Rectal smooth muscle tissue (tissue), 1 donor: ENCODE results near the gene FANCG.

Source experiments
- H3K27ac ChIP-seq: one replicate; pipeline ENCODE4 v1.7.0; 2013; ENCODE audit warnings: low read depth, low read length, inconsistent platforms
- H3K27me3 ChIP-seq: one replicate; pipeline ENCODE4 v1.7.0; 2013; ENCODE audit warnings: low read length; ENCODE audit not compliant: control insufficient read depth, insufficient read depth
- H3K36me3 ChIP-seq: one replicate; pipeline ENCODE4 v1.7.0; 2013; ENCODE audit warnings: low read length; ENCODE audit not compliant: control insufficient read depth, insufficient read depth
- H3K4me1 ChIP-seq: one replicate; pipeline ENCODE4 v1.7.0; 2013; ENCODE audit warnings: low read length; ENCODE audit not compliant: control insufficient read depth, insufficient read depth
- H3K4me3 ChIP-seq: one replicate; pipeline ENCODE4 v1.7.0; 2013; ENCODE audit warnings: low read length
- H3K9ac ChIP-seq: one replicate; pipeline ENCODE4 v1.7.0; 2013; ENCODE audit warnings: low read length

FANCG gene

GRCh38 chr9:35096035-35096849 lies 16.5 kb upstream of the FANCG start, which contains the start of gene PIGO:
Gene PIGO (minus strand): TSS chr9:35096591. CDS start chr9:35095565, 1,026 bp downstream.
- Histone ChIP-seq H3K9ac (peak within 1 kb of the TSS; percentile 96), H3K36me3 (peaks cover 20% of the 10 kb centered on the region), H3K4me3 (peak within 1 kb of the TSS; percentile 95), H3K27ac (peak within 1 kb of the TSS; percentile 94), H3K4me1 (no peaks in the 10 kb centered on the region), H3K27me3 (no peaks in the 10 kb centered on the region)

DNA sequence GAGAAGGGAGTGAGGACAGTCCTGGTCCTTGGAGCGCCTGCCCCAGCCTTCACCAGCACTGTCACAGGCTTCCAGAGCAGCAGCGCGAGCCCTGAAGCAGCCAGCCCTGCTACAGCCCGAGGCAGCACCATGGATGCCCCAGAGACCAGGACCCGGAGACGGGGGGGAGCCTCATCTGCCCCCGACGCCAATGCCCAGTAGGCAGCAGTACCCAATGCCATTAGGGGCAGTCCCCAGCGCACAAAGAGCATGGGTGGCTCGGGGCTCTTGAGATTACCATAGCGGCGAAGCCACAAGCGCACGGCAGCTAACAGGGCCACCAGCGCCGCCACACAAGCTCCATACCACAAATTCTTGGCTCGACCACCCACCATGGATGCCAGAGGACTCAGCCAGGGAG lies 11.8 kb upstream of the FANCG start:
- Histone ChIP-seq H3K9ac (no peak overlapping the region), H3K27me3 (no peaks in the 10 kb centered on the region), H3K4me3 (no peak overlapping the region), H3K27ac (no peak overlapping the region), H3K36me3 (peaks cover 36% of the 10 kb centered on the region), H3K4me1 (no peaks in the 10 kb centered on the region)

- H3K4me1 ChIP-seq, result no peaks in the 10 kb centered on the region
- no peak overlapping the region for H3K27ac ChIP-seq
- H3K36me3 ChIP-seq, result peaks cover 36% of the 10 kb centered on the region
- no peak overlapping the region for H3K4me3 ChIP-seq
- no peaks in the 10 kb centered on the region for H3K27me3 ChIP-seq
- H3K9ac ChIP-seq, result no peak overlapping the region
These were observed 9.7 kb upstream of the FANCG start for GRCh38 chr9:35089434-35089833.

DNA sequence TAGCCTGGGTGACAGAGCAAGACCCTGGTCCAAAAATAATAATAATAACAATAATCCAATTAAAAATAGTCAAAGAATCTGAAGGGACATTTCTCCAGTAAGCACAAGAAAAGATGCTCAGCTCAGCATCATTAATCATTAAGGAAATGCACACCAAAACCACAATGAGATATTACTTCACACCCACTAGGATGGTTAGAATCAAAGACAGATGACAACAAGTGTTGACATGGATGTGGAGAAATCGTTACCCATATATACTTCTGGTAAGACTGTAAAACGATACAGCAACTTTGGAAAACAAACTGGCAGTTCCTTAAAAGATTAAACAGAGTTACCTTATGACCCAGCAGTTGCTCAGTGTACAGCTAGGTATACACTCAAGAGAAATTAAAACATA lies 5.3 kb upstream of the FANCG start:
- H3K4me3 ChIP-seq, result no peak overlapping the region
- no peak overlapping the region for H3K9ac ChIP-seq
- H3K27me3 ChIP-seq, result no peaks in the 10 kb centered on the region
- no peaks in the 10 kb centered on the region for H3K4me1 ChIP-seq
- H3K27ac ChIP-seq, result no peak overlapping the region
- peaks cover 21% of the 10 kb centered on the region for H3K36me3 ChIP-seq

DNA sequence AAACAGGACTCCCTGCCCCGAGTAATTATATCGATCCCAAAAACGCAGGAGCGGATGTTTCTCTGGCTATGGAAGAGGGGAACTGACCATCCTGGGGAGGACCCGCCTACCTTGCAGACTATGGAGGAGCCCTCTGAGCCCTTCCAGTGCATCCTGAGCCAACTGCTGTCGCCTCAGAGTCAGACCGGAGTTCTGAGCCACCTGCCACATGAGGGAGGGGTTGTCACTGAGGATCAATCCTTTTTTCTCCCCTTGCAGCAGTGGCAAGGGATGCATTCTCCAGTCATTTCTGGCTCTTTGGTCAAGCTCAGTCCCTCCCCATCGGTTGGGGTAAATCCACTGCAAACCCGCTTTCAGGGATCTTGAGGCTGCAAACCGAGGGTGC lies 709 bp downstream of the FANCG start:
- Histone ChIP-seq H3K4me3 (peak overlapping the region; percentile 90), H3K4me1 (peaks cover 7% of the 10 kb centered on the region), H3K27me3 (no peaks in the 10 kb centered on the region)

DNA sequence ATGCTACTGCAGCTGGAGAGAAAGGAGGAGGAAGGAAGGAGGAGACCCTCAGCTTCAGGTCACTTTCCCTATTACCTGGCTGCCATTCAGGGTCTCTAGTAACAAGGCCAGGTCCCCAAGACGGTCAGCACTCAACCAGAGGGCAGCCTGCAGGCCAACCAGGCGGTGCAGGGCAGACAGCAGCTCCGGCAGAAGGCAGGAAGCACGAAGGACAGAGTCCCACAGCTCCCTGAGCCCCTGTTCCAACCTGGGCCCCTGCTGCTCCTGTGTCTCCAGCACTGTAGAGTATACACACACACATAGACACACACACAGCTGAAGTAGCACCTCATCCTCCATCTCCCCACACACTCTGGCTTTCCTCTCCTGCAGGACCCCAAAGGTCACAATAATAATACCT lies 1.7 kb downstream of the FANCG start:
- Histone ChIP-seq H3K36me3 (peaks cover 2% of the 10 kb centered on the region), H3K27me3 (no peaks in the 10 kb centered on the region), H3K9ac (no peak overlapping the region), H3K27ac (no peak overlapping the region), H3K4me3 (no peak overlapping the region), H3K4me1 (peaks cover 7% of the 10 kb centered on the region)

More for the DNA sequence above, 709 bp downstream of the FANCG start:
- peak overlapping the region; percentile 59 for H3K27ac ChIP-seq
- peak overlapping the region; percentile 12 for H3K9ac ChIP-seq
- peaks cover 2% of the 10 kb centered on the region for H3K36me3 ChIP-seq

- Histone ChIP-seq H3K36me3 (peaks cover 2% of the 10 kb centered on the region), H3K4me3 (no peak overlapping the region), H3K27me3 (no peaks in the 10 kb centered on the region), H3K4me1 (peaks cover 7% of the 10 kb centered on the region), H3K9ac (no peak overlapping the region), H3K27ac (no peak overlapping the region)
These were observed 2.9 kb downstream of the FANCG start for GRCh38 chr9:35076848-35077247.

GRCh38 chr9:35075358-35075757 lies 4.4 kb downstream of the FANCG start:
- Histone ChIP-seq H3K36me3 (peaks cover 2% of the 10 kb centered on the region), H3K27me3 (no peaks in the 10 kb centered on the region), H3K4me1 (peaks cover 15% of the 10 kb centered on the region), H3K9ac (no peak overlapping the region), H3K4me3 (no peak overlapping the region), H3K27ac (no peak overlapping the region)

- Histone ChIP-seq H3K27me3 (no peaks in the 10 kb centered on the region), H3K9ac (no peak overlapping the region), H3K36me3 (peaks cover 2% of the 10 kb centered on the region), H3K27ac (no peak overlapping the region), H3K4me1 (peaks cover 18% of the 10 kb centered on the region), H3K4me3 (no peak overlapping the region)
These were observed 5.0 kb downstream of the FANCG start for GRCh38 chr9:35074791-35075190.

DNA sequence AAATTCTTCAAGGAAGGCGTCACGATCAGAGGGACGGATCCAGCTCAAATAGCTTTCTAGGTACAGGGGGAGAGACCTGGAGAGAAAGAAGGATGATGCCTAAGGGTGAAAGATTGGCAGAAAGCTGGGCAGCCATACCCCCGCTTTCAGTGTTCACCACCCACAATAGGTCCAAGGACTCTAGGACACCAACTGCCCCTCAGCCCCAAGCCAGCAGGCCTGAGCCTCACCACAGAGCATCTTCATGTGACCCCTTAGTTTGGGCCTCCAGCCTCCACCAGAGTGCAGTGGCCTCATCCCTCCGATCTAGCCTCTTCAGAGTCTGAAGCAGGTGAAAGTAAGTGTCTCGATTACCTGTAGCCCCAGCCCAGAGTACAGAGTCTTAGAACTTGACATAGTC lies 5.6 kb downstream of the FANCG start:
- no peak overlapping the region for H3K27ac ChIP-seq
- no peak overlapping the region for H3K4me3 ChIP-seq
- H3K27me3 ChIP-seq, result no peaks in the 10 kb centered on the region
- H3K9ac ChIP-seq, result no peak overlapping the region
- H3K36me3 ChIP-seq, result peaks cover 2% of the 10 kb centered on the region
- H3K4me1 ChIP-seq, result peaks cover 18% of the 10 kb centered on the region

- Histone ChIP-seq H3K9ac (no peak overlapping the region), H3K4me1 (peaks cover 16% of the 10 kb centered on the region), H3K4me3 (no peak overlapping the region), H3K36me3 (peaks cover 2% of the 10 kb centered on the region), H3K27me3 (no peaks in the 10 kb centered on the region), H3K27ac (peak overlapping the region; percentile 71)
These were observed 6.5 kb downstream of the FANCG start for GRCh38 chr9:35073279-35073612.

DNA sequence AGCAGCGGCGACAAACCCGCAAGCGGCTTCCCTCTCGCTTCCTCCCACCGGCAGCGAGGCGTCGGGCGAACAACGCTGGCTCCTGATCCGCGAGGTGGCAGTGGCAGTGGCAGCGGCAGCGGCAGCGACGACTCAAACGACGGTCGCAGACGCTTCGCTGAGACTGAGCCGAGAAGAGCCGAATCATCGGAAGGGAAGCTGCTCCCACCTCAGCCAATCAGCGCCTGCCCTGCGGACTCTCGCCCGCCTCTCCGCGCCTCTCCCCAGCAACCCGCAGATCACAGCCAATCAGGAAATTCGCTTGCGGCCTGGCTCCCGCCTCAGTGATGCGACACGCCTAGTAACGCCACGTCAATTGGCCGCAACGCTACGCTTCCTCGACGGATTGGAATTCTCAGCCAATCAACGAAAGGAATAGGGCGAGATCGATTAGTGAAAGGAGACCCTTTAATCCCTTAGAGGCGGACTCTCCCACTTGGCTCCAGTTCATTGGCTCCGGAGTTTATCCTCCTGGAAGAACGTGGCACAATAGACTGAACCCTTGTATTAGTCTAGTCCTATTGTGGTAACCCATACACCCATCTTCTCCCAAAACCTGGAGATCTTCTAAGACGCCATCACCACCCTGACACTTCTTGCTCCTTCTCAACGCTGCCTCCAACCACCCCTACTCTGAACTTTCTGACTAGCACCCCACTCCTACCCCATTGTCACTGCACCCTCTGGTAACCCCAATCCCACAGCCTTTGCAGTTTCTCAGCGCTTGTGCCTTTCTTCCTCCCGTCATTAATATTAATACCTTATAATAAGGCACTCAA lies 7.1 kb downstream of the FANCG start, which contains the start of gene VCP:
Gene VCP, minus strand, starts transcription at position 165 of the 818 bp plus-strand sequence. CDS start 272 bp downstream, outside the sequence.
- H3K36me3 ChIP-seq, result peaks cover 5% of the 10 kb centered on the region
- no peaks in the 10 kb centered on the region for H3K27me3 ChIP-seq
- peaks cover 16% of the 10 kb centered on the region for H3K4me1 ChIP-seq
- H3K27ac ChIP-seq, result peak within 1 kb of the TSS; percentile 98
- H3K4me3 ChIP-seq, result peak within 1 kb of the TSS; percentile 90
- H3K9ac ChIP-seq, result peak within 1 kb of the TSS; percentile 91
